GM12874 (cell line): ENCODE results near the gene PPP6R3.

Experiments used
- CTCF ChIP-seq: IDR thresholded peaks from 2 replicates; pipeline ENCODE4 v1.5.1; 2011; ENCODE audit warnings: low read depth, mild to moderate bottlenecking, control low read depth, low read length, moderate library complexity; ENCODE audit not compliant: insufficient read depth

PPP6R3 gene

GRCh38 chr11:68498321-68498720, 37.8 kb downstream of the PPP6R3 start:
- TF ChIP-seq CTCF, result no peak

GRCh38 chr11:68498903-68499883, 38.6 kb downstream of the PPP6R3 start:
- no peak for TF ChIP-seq CTCF

DNA sequence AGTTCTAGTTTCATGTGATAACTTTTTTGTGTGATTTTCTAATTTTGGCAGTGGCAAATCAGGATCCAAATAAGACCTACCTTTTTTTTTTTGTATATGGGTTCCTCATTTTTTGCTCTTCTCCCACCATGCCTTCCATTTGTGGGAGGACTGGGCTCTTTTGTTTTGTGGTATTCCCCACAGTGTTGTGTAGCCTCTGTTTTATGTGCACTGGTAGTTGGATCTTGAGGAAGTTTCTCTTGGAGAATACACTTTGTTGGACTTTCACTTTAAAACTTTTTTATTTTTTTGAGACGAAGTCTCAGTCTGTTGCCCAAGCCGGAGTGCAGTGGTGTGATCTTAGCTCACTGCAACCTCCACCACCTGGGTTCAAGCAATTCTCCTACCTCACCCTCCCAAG, 39.7 kb downstream of the PPP6R3 start:
- TF ChIP-seq CTCF, result no peak

GRCh38 chr11:68501813-68502212, 41.3 kb downstream of the PPP6R3 start:
- TF ChIP-seq CTCF, result no peak

GRCh38 chr11:68503251-68503687, 42.7 kb downstream of the PPP6R3 start:
- no peak for TF ChIP-seq CTCF

GRCh38 chr11:68503792-68504191, 43.2 kb downstream of the PPP6R3 start:
- TF ChIP-seq CTCF, result no peak

DNA sequence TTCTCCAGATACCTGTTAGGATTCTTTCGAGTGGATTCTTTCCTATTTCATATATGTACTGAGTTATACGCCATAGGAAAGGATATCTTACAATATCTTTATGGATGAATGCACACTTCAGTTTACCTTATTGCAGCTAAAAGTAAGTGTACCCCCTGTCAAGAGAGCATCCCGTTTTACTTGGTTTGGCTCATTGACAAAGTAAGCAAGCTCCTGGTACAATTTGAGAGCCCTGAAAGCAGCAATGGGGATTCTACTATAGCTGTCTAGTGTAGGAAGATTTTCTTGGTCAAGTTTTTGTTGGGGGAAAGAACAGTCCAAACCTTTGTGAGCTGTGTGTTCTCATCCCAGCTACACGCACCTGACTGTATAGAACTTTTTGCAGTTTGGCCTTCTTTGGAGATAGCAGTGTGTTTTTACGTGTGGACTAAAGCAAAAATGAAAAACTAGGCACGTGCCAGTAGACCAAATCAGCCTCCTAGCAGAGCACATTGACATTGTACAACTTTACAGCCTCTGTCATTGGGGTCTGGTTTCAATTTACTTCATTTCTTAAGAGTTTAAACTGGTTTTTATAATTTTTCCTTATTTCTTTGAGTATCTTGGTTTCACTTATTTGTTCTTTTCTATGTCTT, 44.0 kb downstream of the PPP6R3 start:
- TF ChIP-seq CTCF, result no peak
